ENCODE data around the gene TACR1.
"Not testable (repeated sequence)": the region's sequence is repeated elsewhere in the genome, so short reads cannot be mapped to it uniquely, and the experiment has no call there.

TACR1 gene

GRCh38 chr2:75079575-75079974 is 119.7 kb downstream of the TACR1 start:
- no peak for DNase-seq

GRCh38 chr2:75077909-75078308 is 121.4 kb downstream of the TACR1 start:
- DNase-seq = no peak

GRCh38 chr2:75076088-75076487 is 123.2 kb downstream of the TACR1 start:
- DNase-seq = no peak

GRCh38 chr2:75074708-75075107 is 124.6 kb downstream of the TACR1 start:
- DNase-seq = no peak

GRCh38 chr2:75074228-75074627 is 125.1 kb downstream of the TACR1 start:
- no peak for DNase-seq

- no peak for DNase-seq
These were observed 127.6 kb downstream of the TACR1 start for GRCh38 chr2:75071766-75072165.

- no peak for DNase-seq
These were observed 130.8 kb downstream of the TACR1 start for GRCh38 chr2:75068546-75068945.

GRCh38 chr2:75067506-75067905 is 131.8 kb downstream of the TACR1 start:
- DNase-seq = no peak

GRCh38 chr2:75066121-75066902 is 133.0 kb downstream of the TACR1 start:
- DNase-seq = no peak

GRCh38 chr2:75065402-75066008 is 133.8 kb downstream of the TACR1 start:
- DNase-seq = no peak

GRCh38 chr2:75064691-75065396 is 134.5 kb downstream of the TACR1 start:
- DNase-seq = peak; percentile 1

- no peak for DNase-seq
These were observed 135.4 kb downstream of the TACR1 start for GRCh38 chr2:75063906-75064305.

GRCh38 chr2:75058427-75058826 is 140.9 kb downstream of the TACR1 start:
- no peak for DNase-seq

- not testable (repeated sequence) for DNase-seq
These were observed 142.2 kb downstream of the TACR1 start for GRCh38 chr2:75057150-75057549.

- no peak for DNase-seq
These were observed 143.3 kb downstream of the TACR1 start for GRCh38 chr2:75055820-75056675.

GRCh38 chr2:75055142-75055819 is 144.0 kb downstream of the TACR1 start:
- no peak for DNase-seq

- no peak for DNase-seq
These were observed 145.0 kb downstream of the TACR1 start for GRCh38 chr2:75054296-75054695.

GRCh38 chr2:75053484-75054112 is 145.7 kb downstream of the TACR1 start:
- no peak for DNase-seq

GRCh38 chr2:75047992-75048625 is 151.2 kb downstream of the TACR1 start:
- no peak for DNase-seq

GRCh38 chr2:75047189-75047991 is 151.9 kb downstream of the TACR1 start:
- no peak for DNase-seq

All from NCI-H1048 (cell line).